Type B pancreatic cell (in vitro differentiated cells): ENCODE results near the gene TERT. TPM values are rescaled to one million over a fixed set of nuclear protein-coding genes. Genes with fewer than 3 reads are reported as not detected.

Experiments used
- DNase-seq: peaks from one replicate; pipeline ENCODE4 v3.0.0; 2021; ENCODE audit warnings: mixed read lengths; ENCODE audit not compliant: unreplicated experiment; ENCODE audit errors: extremely low spot score
- H3K27ac Mint-ChIP-seq: 2 replicates; pipeline ENCODE4 v1.8.0; 2021; ENCODE audit warnings: mild to moderate bottlenecking, mixed read lengths
- H3K27me3 Mint-ChIP-seq: 2 replicates; pipeline ENCODE4 v1.8.0; 2021; ENCODE audit warnings: mixed read lengths
- H3K36me3 Mint-ChIP-seq: 2 replicates; pipeline ENCODE4 v1.8.0; 2021; ENCODE audit warnings: mixed read lengths
- H3K4me1 Mint-ChIP-seq: one replicate; pipeline ENCODE4 v1.8.0; 2021; ENCODE audit warnings: mixed read lengths; ENCODE audit not compliant: unreplicated experiment
- H3K4me3 Mint-ChIP-seq: 2 replicates; pipeline ENCODE4 v1.8.0; 2021; ENCODE audit warnings: mild to moderate bottlenecking, mixed read lengths
- H3K9me3 Mint-ChIP-seq: 2 replicates; pipeline ENCODE4 v1.8.0; 2021; ENCODE audit warnings: mixed read lengths
- CTCF ChIP-seq: fragments of 200-600 bp; sonication (generic); conservative IDR thresholded peaks from 2 replicates; pipeline ENCODE4 v1.5.0; 2021; ENCODE audit warnings: antibody characterized with exemption, mild to moderate bottlenecking
- total RNA-seq: library from RNA; stranded (reverse); gene quantifications from 2 replicates; pipeline ENCODE4 v1.2.1, GENCODE V29; 2021; ENCODE audit warnings: low replicate concordance

TERT gene
- total RNA-seq, 1 donor from 2014 or later: 2.4 TPM

GRCh38 chr5:1244976-1245375, 49.9 kb downstream of the TERT start:
- DNase-seq: no peak
- Mint-ChIP-seq H3K4me1 (no peaks in the 10 kb centered on the region), H3K9me3 (no peaks in the 10 kb centered on the region), H3K4me3 (no peak overlapping the region), H3K27ac (no peak overlapping the region), H3K27me3 (peaks cover 9% of the 10 kb centered on the region), H3K36me3 (no peaks in the 10 kb centered on the region)
- TF ChIP-seq CTCF: peak; percentile 45

- DNase-seq: no peak
- H3K9me3 Mint-ChIP-seq: no peaks in the 10 kb centered on the region
- H3K27me3 Mint-ChIP-seq: peaks cover 6% of the 10 kb centered on the region
- H3K4me3 Mint-ChIP-seq: no peak overlapping the region
- H3K4me1 Mint-ChIP-seq: no peaks in the 10 kb centered on the region
- no peak for TF ChIP-seq CTCF
- H3K36me3 Mint-ChIP-seq: no peaks in the 10 kb centered on the region
- H3K27ac Mint-ChIP-seq: no peak overlapping the region
These were observed 50.6 kb downstream of the TERT start for GRCh38 chr5:1244255-1244654.

GRCh38 chr5:1243487-1244130, 51.3 kb downstream of the TERT start:
- no peak overlapping the region for H3K4me3 Mint-ChIP-seq
- no peaks in the 10 kb centered on the region for H3K36me3 Mint-ChIP-seq
- no peak overlapping the region for H3K27ac Mint-ChIP-seq
- no peaks in the 10 kb centered on the region for H3K4me1 Mint-ChIP-seq
- TF ChIP-seq CTCF: no peak
- peaks cover 6% of the 10 kb centered on the region for H3K27me3 Mint-ChIP-seq
- no peak for DNase-seq
- no peaks in the 10 kb centered on the region for H3K9me3 Mint-ChIP-seq

- no peak for DNase-seq
- no peak overlapping the region for H3K27ac Mint-ChIP-seq
- H3K9me3 Mint-ChIP-seq: no peaks in the 10 kb centered on the region
- H3K36me3 Mint-ChIP-seq: no peaks in the 10 kb centered on the region
- H3K4me1 Mint-ChIP-seq: no peaks in the 10 kb centered on the region
- H3K27me3 Mint-ChIP-seq: peaks cover 6% of the 10 kb centered on the region
- no peak for TF ChIP-seq CTCF
- H3K4me3 Mint-ChIP-seq: no peak overlapping the region
These were observed 52.0 kb downstream of the TERT start for GRCh38 chr5:1242733-1243486.

- DNase-seq: no peak
- peaks cover 3% of the 10 kb centered on the region for H3K27me3 Mint-ChIP-seq
- H3K4me1 Mint-ChIP-seq: no peaks in the 10 kb centered on the region
- H3K27ac Mint-ChIP-seq: no peak overlapping the region
- H3K4me3 Mint-ChIP-seq: no peak overlapping the region
- no peak for TF ChIP-seq CTCF
- H3K9me3 Mint-ChIP-seq: no peaks in the 10 kb centered on the region
- H3K36me3 Mint-ChIP-seq: no peaks in the 10 kb centered on the region
These were observed 53.3 kb downstream of the TERT start for GRCh38 chr5:1241509-1242080.
